Chondrocyte (in vitro differentiated cells): ENCODE measurements around the gene DAND5. TPM values are rescaled to one million over a fixed set of nuclear protein-coding genes. Genes with fewer than 3 reads are reported as not detected.

Source experiments
- DNase-seq: peaks from one replicate; pipeline ENCODE4 v3.0.0; 2021; ENCODE audit warnings: mixed read lengths, low spot score
- H3K27ac Mint-ChIP-seq: one replicate; pipeline ENCODE4 v1.8.0; 2021; ENCODE audit warnings: mild to moderate bottlenecking, moderate library complexity, mixed read lengths; ENCODE audit not compliant: unreplicated experiment
- H3K27me3 Mint-ChIP-seq: 2 replicates; pipeline ENCODE4 v1.8.0; 2021; ENCODE audit warnings: low read depth, mixed read lengths
- H3K36me3 Mint-ChIP-seq: 2 replicates; pipeline ENCODE4 v1.8.0; 2021; ENCODE audit warnings: low read depth, mixed read lengths
- H3K4me1 Mint-ChIP-seq: 2 replicates; pipeline ENCODE4 v1.8.0; 2021; ENCODE audit warnings: low read depth, mild to moderate bottlenecking, mixed read lengths
- H3K4me3 Mint-ChIP-seq: one replicate; pipeline ENCODE4 v1.8.0; 2021; ENCODE audit warnings: mild to moderate bottlenecking, moderate library complexity, mixed read lengths; ENCODE audit not compliant: unreplicated experiment
- H3K9me3 Mint-ChIP-seq: 2 replicates; pipeline ENCODE4 v1.8.0; 2021; ENCODE audit warnings: low read depth, mixed read lengths
- CTCF ChIP-seq: fragments of 200-600 bp; sonication (generic); IDR thresholded peaks from 2 replicates; pipeline ENCODE4 v1.5.0; 2021; ENCODE audit warnings: antibody characterized with exemption, mild to moderate bottlenecking, moderate library complexity
- total RNA-seq: library from RNA; stranded (reverse); gene quantifications from 3 replicates; pipeline ENCODE4 v1.2.1, GENCODE V29; 2021

The DAND5 gene
- total RNA-seq, 1 donor from 2014 or later = 0.57 TPM

GRCh38 chr19:12993562-12993961, 24.2 kb downstream of the DAND5 start:
- no peak for DNase-seq
- Mint-ChIP-seq H3K9me3 (no peaks in the 10 kb centered on the region), H3K4me3 (no peak overlapping the region), H3K36me3 (peaks cover 1% of the 10 kb centered on the region), H3K27ac (no peak overlapping the region), H3K4me1 (peaks cover 23% of the 10 kb centered on the region), H3K27me3 (no peaks in the 10 kb centered on the region)
- TF ChIP-seq CTCF = no peak

DNA sequence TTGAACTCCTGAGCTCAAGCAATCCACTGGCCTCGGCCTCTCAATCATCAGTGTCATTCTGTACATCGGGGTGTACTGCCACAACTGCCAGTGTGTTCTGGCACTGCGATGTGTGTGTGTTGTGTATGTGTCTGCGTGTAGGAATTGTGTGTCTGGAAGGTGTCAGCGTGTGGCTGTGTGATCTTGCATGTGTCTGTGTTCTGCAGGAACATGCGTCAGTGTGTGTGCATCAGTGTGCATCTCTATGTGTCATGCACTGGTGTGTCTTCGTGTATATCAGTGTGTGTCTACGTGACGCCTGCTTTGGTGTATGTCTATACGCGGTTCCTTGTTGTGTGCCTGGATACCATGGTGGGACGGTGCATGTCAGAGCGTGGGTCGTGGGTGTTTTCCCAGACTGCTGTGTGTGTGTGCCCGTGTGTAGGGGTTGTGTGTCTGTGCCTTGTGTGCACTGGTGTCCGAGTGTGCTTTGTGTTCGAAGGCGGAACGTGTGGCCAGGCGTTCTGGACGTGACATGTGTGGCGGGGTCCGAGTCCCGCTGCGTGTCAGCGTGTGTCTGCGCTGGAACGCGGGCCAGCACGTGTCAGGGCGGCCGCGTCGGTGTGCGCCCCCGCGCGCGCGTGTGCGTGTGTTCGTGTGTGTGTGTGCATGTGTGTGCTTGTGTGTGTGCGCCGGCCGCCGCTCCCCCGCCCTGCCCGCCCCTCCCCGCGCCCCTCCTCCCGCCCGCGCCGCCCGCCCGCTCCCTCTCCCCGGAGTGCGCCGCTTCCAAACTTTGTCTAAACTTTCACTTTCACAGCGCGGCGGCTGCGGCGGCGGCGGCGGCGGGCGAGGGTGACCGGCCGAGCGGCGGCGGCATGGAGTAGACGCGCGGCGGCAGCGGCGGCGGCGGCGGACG, 25.6 kb downstream of the DAND5 start, which contains the start of gene NFIX:
NFIX (plus strand) TSS at position 775 of the 895 bp plus-strand sequence. CDS start 363 bp downstream, outside the sequence.
- H3K4me3 Mint-ChIP-seq = peak within 1 kb of the TSS; percentile 96
- no peaks in the 10 kb centered on the region for H3K9me3 Mint-ChIP-seq
- H3K4me1 Mint-ChIP-seq = peaks cover 23% of the 10 kb centered on the region
- peak within 1 kb of the TSS; percentile 87 for H3K27ac Mint-ChIP-seq
- peak; percentile 19 for TF ChIP-seq CTCF
- H3K27me3 Mint-ChIP-seq = no peaks in the 10 kb centered on the region
- H3K36me3 Mint-ChIP-seq = peaks cover 8% of the 10 kb centered on the region
- DNase-seq = no peak

DNA sequence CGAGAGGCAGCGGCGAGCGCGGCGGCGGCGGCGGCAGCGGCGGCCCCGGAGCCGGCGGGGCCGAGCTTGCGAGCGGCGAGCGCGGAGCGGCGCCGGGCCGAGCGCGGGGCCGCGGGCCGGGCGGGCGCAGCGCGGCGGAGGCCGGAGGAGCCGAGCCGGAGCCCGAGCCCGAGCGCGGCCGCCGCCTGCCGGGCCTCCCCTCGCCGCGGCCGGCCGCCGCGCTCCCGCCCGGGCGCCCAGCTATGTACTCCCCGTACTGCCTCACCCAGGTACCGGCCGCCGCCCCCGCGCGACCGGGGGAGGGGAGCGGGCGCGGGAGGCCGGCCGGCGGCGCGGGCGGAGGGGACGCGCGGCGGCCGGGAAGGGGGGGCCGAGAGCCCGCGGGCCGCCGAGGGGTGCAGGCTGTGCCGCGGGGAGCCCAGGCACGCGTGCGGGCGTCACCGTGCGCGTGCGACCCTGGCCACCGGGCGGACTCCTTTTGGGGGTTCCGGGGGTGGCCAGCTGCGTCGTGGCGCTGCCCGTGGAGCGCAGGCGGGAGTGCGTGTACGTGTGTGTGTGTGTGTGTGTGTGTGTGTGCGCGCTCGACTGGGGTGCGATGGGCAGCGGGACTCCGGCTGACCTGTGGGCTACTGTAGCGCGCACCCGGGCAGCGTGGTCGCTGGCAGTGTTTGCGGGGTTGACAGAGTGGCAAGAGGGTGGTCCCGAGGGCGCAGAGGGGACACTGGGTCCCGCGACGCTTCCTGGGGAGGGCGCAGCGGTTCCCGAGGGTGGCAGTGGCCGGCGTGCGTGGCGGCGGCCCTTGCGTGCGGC, 26.4 kb downstream of the DAND5 start:
- Mint-ChIP-seq H3K36me3 (peaks cover 8% of the 10 kb centered on the region), H3K4me1 (peaks cover 23% of the 10 kb centered on the region), H3K4me3 (peak overlapping the region; percentile 96), H3K27ac (peak overlapping the region; percentile 87), H3K9me3 (no peaks in the 10 kb centered on the region), H3K27me3 (no peaks in the 10 kb centered on the region)
- no peak for TF ChIP-seq CTCF
- DNase-seq = no peak

DNA sequence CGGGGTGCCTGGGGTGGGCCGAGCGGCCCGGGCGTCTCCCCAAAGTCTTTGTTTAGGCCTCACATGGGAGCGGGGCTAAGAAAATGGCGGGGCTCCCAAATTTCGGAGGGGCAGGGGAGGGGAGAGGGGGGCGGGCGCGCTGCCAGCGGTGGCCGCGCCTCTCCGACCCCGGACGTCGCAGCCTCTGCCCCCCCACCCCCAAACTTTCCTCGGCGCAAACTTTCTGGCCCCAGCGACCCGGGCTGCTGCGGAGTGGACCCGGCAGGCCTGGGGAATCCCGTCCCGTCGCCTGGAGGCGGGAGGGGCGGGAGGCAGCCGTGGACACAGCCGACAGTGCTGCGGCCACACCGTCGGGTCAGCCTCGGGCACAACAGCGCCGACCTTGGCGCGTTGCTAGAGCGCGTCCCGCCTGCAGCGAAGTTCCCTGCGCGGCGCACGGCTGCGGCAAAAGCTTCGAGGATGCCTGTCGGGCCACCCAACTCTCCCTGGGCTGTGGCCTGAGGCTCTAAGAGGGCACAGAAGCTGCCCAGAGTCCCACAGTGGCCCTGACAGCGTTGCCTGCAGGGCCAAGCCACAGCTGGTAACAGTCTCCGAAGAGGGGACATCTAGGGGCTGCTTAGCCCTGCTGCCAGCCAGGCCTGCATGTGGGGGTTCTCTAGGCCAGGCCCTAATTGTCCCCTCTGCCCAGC, 27.2 kb downstream of the DAND5 start:
- DNase-seq = no peak
- H3K4me3 Mint-ChIP-seq = peak overlapping the region; percentile 59
- H3K36me3 Mint-ChIP-seq = peaks cover 8% of the 10 kb centered on the region
- H3K27ac Mint-ChIP-seq = no peak overlapping the region
- TF ChIP-seq CTCF = peak; percentile 29
- no peaks in the 10 kb centered on the region for H3K9me3 Mint-ChIP-seq
- no peaks in the 10 kb centered on the region for H3K27me3 Mint-ChIP-seq
- H3K4me1 Mint-ChIP-seq = peaks cover 23% of the 10 kb centered on the region
